GM18517 (cell line): ENCODE measurements around the gene USP25.

ENCODE experiments used
- ATAC-seq: cut with Tn5 transposase; IDR thresholded peaks from one replicate; pipeline ENCODE4 v1.9.1; 2021; ENCODE audit warnings: mild to moderate bottlenecking, moderate library complexity; ENCODE audit not compliant: unreplicated experiment

The USP25 gene

DNA sequence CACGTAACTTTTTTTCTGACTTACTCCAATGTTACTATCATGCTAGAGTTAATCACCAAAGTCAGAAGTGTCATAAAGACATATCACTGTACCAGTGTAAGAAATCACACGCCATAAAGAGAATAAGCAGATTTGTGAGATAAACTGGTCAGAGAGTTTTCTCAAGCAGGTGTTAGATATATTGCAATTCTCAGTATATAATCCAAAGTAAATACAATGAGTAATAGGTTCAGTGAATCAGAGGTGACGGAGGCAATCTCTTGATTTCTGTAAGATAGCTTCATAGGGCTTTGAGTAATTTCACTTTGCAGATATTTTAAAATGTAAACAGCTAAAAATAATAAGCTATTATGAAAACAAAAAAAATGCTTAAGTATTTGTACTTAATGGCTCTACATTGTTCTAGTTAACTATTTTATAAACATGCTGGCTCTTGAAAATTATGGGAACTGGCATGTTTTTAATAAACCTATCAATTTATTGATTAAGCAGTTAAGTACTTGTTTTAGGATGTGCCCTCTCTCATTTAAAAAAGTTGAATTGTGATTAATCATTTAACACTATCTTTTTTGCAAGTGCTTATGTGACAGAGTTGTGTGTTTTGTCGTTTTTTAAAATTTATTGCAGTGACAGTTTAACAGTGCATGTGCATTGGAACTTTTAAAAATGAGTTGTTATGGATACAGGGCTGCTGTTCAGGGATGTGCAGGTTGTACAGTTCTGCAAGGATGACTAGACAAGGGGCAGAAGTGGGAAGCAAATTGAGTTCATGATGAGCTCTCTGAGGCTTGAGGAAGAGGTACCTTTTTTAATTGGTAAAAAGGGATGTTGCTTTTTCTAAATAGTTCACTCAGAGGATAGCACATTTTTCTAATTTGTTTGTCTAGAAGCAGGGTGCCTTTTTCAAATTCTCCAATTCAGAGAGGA, 119.1 kb downstream of the USP25 start:
- no peak for ATAC-seq

DNA sequence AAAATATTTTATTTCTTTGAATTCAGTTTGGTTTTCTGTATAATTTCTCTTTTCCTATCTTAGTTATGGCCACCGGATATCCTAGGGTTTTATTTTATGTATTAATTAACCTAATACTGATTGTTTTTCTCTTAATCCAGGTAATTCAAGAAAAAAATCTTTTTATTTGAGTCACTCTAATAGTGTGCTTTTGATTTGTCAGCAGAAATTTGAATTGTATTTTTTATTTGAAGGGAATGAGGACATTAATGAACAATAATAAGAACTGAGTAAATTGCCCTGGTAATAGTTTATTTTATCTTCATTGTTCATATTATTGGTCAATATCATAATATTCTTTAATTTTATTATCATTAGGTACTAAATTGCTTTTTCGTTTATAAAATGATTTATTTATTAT, 120.1 kb downstream of the USP25 start:
- no peak for ATAC-seq

DNA sequence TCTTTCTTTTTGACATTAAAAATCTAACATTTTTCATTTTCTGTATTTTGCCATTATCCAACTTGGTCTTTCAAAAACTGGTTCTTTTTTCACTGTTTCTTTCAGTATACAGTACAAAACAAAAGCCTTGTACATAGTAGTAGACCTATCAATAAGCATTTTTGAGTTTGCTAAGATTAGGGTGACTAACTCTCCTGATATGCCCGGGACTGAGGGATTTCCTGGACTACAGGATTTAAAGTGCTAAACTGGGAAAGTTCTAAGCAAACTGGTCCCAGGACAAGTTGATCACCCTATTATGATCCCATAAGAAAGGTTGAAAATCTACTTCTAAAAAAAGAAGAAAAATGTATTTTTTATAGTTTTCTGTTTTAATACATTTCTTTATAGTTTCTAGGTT, 120.9 kb downstream of the USP25 start:
- ATAC-seq: no peak

DNA sequence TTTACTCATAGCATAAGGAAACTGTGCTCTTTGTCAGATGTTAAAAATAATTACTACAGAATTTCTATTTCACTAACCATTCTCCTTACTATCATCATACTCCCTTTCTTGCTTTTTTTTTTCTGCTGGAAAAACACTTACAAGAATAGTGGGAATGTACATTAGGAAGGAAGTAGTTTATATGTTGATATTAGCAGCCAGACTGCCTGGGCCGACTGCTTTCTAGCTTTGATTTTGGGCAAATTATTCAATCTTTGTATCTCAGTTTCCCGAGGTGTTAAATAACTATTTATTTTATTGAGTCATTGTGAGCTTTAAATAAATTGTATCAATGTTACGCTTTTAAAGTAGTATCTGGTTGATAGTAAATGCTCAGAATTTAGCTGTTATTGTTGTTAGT, 122.4 kb downstream of the USP25 start:
- ATAC-seq: no peak

DNA sequence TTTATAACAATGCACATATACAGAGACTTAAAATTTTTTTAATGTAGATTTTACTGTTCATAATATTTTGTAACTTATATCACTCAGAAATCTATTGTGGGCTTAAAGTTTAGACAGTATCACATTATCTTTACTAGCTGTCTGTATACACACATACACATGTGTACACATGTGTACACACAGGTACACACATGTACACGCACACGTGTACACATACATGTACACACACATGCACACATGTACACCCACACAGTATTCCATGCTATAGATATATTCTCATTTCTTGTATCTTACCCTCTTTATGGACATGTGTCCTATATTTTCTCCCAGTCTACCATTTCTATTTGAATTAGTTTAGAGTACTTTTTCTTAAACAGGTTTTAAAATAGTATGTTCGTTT, 123.3 kb downstream of the USP25 start:
- ATAC-seq: no peak

GRCh38 chr21:15856813-15857212, 127.0 kb downstream of the USP25 start:
- no peak for ATAC-seq

DNA sequence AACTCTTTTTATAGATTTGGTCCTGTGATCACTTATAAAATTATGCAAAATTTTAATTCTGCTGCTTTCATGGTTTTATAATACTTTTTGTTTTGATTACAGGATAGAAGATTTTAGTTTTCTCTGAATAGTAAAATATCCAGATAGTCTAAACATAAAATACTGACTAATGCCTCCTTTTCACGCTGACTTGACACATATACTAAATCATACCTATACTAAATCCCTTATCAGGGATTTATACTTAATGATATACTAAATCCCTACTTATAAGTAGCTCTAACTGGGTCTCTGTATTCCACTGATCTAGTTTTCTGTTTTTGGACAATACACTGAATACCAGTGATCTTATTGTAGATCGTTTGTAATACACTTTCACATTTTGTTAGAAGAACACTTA, 128.0 kb downstream of the USP25 start:
- no peak for ATAC-seq

- no peak for ATAC-seq
Observed at GRCh38 chr21:15860541-15860940, 130.8 kb downstream of the USP25 start.

- no peak for ATAC-seq
Observed at GRCh38 chr21:15868940-15869339, 139.2 kb downstream of the USP25 start.

DNA sequence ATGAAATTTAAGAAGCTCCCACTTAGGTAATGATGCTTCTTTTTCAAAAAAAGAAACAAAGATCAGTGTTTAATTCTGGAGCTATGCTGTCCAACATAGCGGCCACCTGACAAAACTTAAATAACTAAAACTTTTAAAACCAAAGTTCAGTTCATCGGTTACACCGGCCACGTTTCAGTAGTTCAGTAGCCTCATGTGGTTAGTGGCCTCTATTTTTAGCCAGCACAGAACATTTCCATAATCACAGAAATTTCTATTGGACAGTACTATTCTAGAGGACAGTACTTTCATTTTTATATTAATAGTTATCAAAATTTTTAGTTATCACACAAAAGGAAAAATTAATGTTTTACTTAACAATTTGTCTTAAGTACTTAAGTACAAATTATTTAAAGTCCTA, 141.0 kb downstream of the USP25 start:
- ATAC-seq: peak; percentile 44

DNA sequence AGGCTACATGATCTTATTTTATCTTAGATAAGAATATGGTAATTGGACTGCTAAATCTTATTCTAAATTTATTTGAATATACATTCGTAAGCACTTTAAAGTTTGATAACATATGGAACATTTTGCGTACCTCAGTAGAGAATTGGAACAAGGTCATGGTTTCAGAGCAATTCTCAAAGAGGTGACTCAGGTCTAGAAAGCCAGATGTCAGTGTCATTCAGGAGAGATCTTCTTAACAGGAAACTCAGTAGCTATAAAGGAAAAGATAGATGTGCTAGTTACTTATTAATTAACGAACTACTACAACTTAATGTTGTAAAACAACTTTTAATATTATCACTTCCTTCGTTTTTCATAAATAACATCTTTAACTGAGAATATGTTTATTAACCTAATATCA, 142.5 kb downstream of the USP25 start:
- ATAC-seq: peak; percentile 48

DNA sequence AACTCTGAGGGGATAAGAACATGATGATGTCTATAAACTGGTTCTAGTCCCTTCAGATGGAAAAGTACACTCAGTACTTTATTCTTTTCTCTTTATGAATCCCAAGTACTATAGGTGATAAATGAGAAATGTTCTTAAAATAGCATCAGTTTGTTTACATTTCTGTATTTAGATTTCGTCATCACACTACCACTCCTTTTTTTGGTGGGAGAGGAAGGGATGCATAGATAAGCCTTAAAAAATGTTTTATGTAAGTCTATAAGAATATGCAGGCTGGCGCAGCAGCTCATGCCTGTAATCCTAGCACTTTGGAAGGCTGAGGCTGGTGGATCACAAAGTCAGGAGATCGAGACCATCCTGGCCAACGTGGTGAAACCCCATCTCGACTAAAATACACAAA, 144.8 kb downstream of the USP25 start:
- ATAC-seq: no peak

DNA sequence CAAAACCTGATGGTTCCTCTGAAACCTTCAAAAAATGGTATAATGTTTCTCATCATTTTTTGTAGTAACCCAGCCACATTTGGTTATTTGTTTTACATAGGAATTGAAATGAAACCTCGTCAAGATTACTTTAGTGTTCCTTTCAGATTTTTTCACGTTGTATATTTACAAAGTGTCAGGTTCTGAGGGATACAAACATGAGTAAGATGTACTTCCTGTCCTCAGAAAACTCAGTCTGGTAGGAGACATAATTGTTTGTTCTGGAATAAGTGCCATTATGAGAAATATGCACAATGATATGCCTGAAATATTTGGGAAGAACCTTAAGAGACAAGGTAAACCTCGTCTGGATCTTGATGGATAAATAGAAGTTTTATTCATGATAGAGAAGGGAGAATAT, 145.5 kb downstream of the USP25 start:
- ATAC-seq: no peak

DNA sequence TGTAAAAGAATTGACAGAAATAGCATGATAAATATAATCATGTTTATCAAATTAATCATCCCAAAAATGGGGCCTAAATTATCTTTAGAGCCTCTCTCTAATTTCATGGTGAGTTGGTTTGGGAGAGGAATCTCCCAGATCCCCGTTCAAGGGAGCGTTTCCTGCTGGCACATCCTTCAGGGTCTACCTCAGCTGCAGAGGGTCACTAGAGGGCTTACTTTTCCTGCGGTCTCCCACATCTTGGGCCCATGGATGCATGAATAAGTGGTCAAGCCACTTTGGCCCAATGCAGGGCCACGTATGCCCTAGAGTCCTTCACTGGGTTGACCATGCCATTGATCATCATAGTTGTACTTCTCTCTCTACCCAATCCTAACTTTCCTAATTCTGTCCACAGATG, 164.1 kb downstream of the USP25 start:
- no peak for ATAC-seq

GRCh38 chr21:15894596-15894995, 164.8 kb downstream of the USP25 start:
- ATAC-seq: no peak

GRCh38 chr21:15895142-15896106, 165.6 kb downstream of the USP25 start:
- no peak for ATAC-seq

- ATAC-seq: no peak
Observed at GRCh38 chr21:15896501-15896900, 166.7 kb downstream of the USP25 start.

DNA sequence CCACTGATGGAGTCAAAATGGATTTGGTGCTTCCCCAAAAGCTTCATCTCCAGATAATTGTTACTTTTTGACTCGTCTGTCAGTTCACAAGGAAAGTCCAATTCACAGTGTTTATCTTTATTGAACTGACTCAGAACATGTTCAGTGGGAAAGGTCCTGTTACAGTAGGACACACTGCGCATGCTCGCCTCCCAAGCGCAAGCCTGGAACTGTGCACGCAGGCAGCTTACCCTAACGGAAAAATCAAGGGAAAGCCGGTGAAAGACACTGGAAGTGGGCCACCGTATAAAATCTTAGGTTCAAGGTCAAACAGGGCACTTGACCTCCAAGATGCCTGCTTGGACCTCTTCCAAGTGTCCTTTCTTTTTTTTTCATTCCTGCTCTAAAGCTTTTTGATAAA, 174.6 kb downstream of the USP25 start:
- no peak for ATAC-seq

- ATAC-seq: no peak
Observed at GRCh38 chr21:15908187-15908586, 178.4 kb downstream of the USP25 start.

DNA sequence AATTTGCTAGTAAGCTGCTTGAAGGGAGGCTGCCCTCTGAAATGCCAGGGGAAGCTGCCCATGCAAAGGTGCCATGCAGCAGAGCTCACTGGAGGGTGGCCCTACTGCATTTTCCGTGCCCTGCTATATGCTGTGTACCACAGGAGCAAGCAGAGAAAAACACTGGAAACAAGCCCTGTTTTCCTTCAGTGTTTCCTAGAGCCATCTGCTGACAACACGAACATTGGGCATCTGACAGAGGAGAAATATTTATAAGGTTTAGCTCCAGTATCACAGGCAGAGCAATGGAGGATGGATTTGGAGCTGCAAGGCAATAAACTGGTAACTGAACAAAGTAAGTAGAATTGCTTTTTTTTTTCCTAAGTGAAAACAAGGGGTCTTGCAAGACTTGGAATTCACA, 198.4 kb downstream of the USP25 start:
- ATAC-seq: no peak

DNA sequence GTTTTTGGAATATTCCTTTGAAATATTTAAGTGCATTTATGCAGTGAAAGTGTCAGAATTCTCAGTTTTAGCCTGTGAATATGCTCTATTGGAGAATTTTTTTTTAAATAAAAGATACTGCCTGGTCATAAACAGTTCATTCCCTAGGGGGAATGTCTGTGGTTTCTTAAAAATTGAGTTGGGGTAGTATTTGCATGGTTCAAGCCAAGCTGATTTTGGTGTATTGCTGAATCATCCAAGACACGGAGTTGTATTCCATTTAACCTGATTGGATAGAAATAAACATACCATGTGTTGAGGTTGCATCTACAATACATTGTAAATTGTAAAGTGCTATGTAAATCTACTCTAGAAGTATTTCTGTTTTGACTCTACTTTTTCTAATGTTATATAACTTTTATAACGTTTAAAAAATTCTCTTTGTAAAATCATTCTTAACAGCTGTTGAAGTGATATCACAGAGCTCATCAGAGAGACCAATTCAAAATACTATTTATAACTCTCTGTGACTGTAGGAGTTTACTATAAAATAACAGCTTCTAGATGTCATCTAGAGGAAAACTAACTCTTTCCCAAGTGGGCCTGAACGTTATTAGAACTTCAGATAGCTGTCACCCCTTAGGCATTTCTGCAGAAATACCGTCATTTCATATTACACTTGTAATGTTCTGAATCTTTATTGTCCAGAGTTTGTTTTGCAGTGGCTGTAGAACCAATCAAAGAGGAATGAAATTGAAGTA, 199.1 kb downstream of the USP25 start:
- no peak for ATAC-seq
